ENCODE data around the gene NFE2L2. TPM values are rescaled to one million over a fixed set of nuclear protein-coding genes. Genes with fewer than 3 reads are reported as not detected.
A peak's percentile ranks its signal among the peaks of the same experiment; 100 is the strongest.
"Not testable (repeated sequence)": the region's sequence is repeated elsewhere in the genome, so short reads cannot be mapped to it uniquely, and the experiment has no call there.

The NFE2L2 gene
- total RNA-seq, 2 donors from 2014 or later: 68.2 to 84.1 TPM

DNA sequence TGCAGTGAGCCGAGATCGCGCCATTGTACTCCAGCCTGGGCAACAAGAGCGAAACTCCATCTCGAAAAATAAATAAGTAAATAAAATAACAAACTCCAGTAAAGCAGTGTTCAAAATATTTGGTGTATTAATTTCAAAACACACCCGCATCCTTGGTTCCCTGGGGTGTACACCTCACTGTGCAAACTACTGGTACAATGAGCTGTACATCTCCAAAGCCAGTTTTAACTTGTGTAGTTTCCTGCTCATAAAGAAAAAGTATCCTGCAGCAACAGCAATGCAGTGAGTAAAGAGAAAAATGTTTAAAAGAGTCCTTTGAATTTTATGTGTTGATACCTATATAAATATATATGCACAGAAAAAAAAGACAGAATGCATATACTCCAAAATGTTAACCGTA is 4.4 kb upstream of the NFE2L2 start:
- peaks cover 0 to 15% of the 10 kb centered on the region in 2 donors for H3K4me1 ChIP-seq
- no peaks in the 10 kb centered on the region for H3K9me3 ChIP-seq
- H3K27me3 ChIP-seq: no peaks in the 10 kb centered on the region
- no peak for TF ChIP-seq CTCF (IDR thresholded peaks at IDR 0.05)
- H3K27ac ChIP-seq: no peak overlapping the region
- H3K4me3 ChIP-seq: no peak overlapping the region
- no peak for DNase-seq (ENCODE audit: low spot score)
- H3K36me3 ChIP-seq: no peaks in the 10 kb centered on the region

DNA sequence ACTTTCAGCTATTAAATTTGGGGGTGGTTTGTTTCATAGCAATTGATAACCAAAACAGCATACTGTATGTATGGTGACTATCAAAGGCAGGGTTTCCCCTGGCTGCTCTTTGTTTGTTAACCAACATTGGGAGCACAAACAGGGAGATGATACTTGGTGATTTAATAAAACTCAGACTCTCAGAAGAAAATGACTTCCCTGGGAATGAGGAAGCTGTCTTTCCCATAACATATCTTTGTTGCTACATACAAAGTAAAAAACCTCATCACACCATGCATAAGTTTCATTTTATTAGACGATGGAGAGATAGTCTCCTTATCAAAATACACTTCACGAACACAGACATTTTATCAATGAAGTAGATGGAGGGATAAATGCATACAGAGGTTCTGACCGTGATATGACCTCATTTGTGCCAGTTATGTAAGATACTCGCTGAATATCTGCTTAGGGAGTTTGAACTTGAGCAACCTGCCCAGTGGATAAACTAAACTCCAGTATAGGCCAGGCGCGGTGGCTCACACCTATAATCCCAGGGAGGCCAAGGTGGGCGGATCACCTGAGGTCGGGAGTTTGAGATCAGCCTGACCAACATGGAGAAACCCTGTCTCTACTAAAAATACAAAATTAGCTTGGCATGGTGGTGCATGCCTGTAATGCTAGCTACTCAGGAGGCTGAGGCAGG is 3.8 kb upstream of the NFE2L2 start:
- H3K4me1 ChIP-seq: peaks cover 0 to 15% of the 10 kb centered on the region in 2 donors
- H3K4me3 ChIP-seq: no peak overlapping the region
- no peaks in the 10 kb centered on the region for H3K27me3 ChIP-seq
- H3K9me3 ChIP-seq: no peaks in the 10 kb centered on the region
- no peak for DNase-seq (ENCODE audit: low spot score)
- no peak overlapping the region for H3K27ac ChIP-seq
- no peak for TF ChIP-seq CTCF (IDR thresholded peaks at IDR 0.05)
- H3K36me3 ChIP-seq: no peaks in the 10 kb centered on the region

- not testable (repeated sequence) for H3K27me3 ChIP-seq; DNase-seq (ENCODE audit: low spot score); H3K9me3 ChIP-seq; H3K36me3 ChIP-seq; H3K4me3 ChIP-seq
- peaks cover 0 to 19% of the 10 kb centered on the region in 2 donors for H3K4me1 ChIP-seq
- peak overlapping the region in 1 of 2 donors; percentile 100 for H3K27ac ChIP-seq
Observed at GRCh38 chr2:177266955-177267354, 2.4 kb upstream of the NFE2L2 start.

- Histone ChIP-seq H3K27me3 (no peaks in the 10 kb centered on the region), H3K27ac (peak overlapping the region; percentile 100), H3K4me1 (peaks cover 0 to 25% of the 10 kb centered on the region in 2 donors), H3K4me3 (peak overlapping the region in 1 of 2 donors; percentile 99), H3K9me3 (no peaks in the 10 kb centered on the region), H3K36me3 (no peaks in the 10 kb centered on the region)
- no peak for DNase-seq (ENCODE audit: low spot score)
- TF ChIP-seq CTCF (IDR thresholded peaks at IDR 0.05): no peak
Observed at GRCh38 chr2:177265824-177266817, 1.6 kb upstream of the NFE2L2 start.

- no peak for DNase-seq (ENCODE audit: low spot score)
- Histone ChIP-seq H3K27ac (peak overlapping the region; percentile 100), H3K4me1 (peaks cover 0 to 43% of the 10 kb centered on the region in 2 donors), H3K27me3 (no peaks in the 10 kb centered on the region), H3K36me3 (no peaks in the 10 kb centered on the region), H3K9me3 (no peaks in the 10 kb centered on the region), H3K4me3 (peak overlapping the region; percentile 89 to 99)
- no peak for TF ChIP-seq CTCF (IDR thresholded peaks at IDR 0.05)
Observed at GRCh38 chr2:177264209-177264692, 276 bp downstream of the NFE2L2 start.

All from right atrium auricular region (tissue), 2 donors.